ENCODE data around the gene BST1.
A peak's percentile ranks its signal among the peaks of the same experiment; 100 is the strongest.

The BST1 gene, protein sequence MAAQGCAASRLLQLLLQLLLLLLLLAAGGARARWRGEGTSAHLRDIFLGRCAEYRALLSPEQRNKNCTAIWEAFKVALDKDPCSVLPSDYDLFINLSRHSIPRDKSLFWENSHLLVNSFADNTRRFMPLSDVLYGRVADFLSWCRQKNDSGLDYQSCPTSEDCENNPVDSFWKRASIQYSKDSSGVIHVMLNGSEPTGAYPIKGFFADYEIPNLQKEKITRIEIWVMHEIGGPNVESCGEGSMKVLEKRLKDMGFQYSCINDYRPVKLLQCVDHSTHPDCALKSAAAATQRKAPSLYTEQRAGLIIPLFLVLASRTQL

DNA sequence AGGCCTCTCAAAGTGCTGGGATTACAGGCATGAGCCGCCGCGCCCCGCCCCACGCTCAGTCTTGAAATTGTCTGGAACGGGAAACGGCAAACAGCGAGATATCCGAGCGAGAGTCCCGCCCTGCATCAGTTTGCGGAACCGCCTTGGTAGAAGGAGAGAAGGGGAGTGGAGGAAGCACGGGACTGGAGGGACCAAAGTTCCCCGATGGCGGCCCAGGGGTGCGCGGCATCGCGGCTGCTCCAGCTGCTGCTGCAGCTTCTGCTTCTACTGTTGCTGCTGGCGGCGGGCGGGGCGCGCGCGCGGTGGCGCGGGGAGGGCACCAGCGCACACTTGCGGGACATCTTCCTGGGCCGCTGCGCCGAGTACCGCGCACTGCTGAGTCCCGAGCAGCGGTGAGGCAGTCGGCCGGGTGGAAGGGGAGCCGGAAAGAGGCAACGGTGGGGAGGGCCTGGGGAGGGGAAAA lies at the start of gene BST1:
Gene BST1 (plus strand): TSS at position 125 of the 463 bp plus-strand sequence. CDS start 80 bp downstream, at position 205.
- no peak for DNase-seq (ENCODE audit: low read depth in 2 of 2, low spot score in 1 of 2)

DNA sequence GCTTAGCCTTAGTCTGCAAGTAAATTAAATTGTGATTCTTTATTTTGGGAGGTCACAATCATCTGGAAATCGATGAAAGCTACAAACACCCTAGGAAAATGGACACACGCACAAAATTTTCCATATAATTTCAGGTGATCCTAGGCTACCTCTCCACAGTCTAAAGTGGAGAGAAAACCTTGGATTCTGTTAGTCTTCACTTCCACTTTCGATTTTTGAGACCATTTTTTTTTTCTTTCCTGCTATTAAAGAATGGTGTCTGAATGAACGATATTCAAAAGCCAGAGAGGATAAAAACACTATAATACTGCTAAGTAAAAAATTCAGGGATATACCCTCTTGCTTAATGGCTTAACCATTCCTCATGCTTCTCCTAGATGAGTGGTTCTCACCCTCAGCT lies 49.4 kb upstream of the BST1 start:
- DNase-seq (ENCODE audit: low read depth in 2 of 2, low spot score in 1 of 2) = no peak

DNA sequence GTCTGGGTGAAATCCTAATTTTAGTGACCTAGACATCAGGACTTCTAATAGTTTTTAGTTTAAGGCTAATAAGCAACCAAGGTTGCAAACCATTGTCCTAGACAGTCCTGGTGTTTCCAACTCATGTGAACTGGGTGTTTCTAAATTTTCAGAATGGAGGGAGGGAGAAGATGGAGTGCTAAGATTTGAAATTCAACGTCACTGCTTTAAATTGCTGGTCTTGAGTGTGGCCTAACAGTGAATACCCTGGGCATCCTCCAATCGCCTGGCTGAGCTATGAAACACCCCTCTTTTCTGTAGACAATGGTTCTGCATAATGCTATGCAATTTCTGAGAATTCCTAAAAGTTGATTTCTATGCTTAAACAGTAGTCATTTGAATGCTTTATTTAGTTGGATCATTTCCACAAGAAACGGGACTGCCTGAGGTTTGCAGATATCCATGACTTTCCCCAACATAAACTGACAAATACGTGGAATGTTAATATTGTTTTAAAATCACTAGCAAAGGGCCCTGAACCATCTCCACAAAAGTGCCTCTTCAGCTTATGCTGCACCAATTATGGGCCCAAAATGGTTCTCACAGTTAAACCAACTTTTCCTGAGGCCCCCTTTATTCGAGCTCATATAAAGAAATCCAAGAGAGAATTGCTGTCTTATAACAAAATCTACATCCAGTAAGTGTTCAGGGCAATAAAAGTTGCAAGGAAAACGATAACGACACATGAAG lies 48.8 kb upstream of the BST1 start:
- DNase-seq (ENCODE audit: low read depth in 2 of 2, low spot score in 1 of 2) = no peak

GRCh38 chr4:15654593-15655222 lies 48.2 kb upstream of the BST1 start:
- DNase-seq (ENCODE audit: low read depth in 2 of 2, low spot score in 1 of 2) = peak; percentile 2 to 5

- peak; percentile 45 to 55 for DNase-seq (ENCODE audit: low read depth in 2 of 2, low spot score in 1 of 2)
Observed at GRCh38 chr4:15655223-15656037, 47.4 kb upstream of the BST1 start, which contains the start of gene FBXL5. Gene FBXL5 (minus strand): TSS chr4:15655357. CDS start chr4:15655287, 70 bp downstream.

- no peak for DNase-seq (ENCODE audit: low read depth in 2 of 2, low spot score in 1 of 2)
Observed at GRCh38 chr4:15656038-15656470, 46.8 kb upstream of the BST1 start.

- DNase-seq (ENCODE audit: low read depth in 2 of 2, low spot score in 1 of 2) = no peak
Observed at GRCh38 chr4:15657366-15657765, 45.5 kb upstream of the BST1 start.

DNA sequence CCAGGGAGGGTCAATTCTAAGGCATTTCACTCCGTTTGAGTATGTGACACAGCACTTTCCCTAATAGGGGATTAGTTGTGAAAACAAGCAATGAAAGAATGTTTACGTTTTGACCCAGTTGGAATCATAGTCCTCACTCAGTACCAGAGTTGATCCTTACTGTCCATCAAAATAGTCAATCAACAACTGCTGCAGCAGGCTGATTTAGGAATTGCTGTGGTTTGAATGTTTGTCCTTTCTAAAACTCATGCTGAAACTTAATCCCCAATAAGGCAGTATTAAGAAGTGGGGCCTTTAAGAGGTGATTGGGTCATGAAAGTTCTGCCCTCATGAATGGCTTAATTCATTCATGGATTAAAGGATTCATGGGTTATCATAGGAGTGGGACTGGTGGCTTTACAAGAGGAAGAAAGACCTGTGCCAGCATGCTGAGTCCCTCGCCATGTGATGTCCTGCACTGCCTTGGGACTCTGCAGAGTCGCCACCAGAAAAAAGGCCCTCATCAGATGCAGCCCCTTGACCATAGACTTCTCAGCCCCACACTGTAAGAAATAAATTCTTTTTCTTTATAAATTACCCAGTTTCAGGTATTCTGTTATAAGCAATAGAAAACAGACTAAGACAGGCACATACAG lies 44.6 kb upstream of the BST1 start:
- no peak for DNase-seq (ENCODE audit: low read depth in 2 of 2, low spot score in 1 of 2)

- DNase-seq (ENCODE audit: low read depth in 2 of 2, low spot score in 1 of 2) = no peak
Observed at GRCh38 chr4:15658781-15659180, 44.1 kb upstream of the BST1 start.

GRCh38 chr4:15659768-15660570 lies 42.9 kb upstream of the BST1 start:
- DNase-seq (ENCODE audit: low read depth in 2 of 2, low spot score in 1 of 2) = no peak

DNA sequence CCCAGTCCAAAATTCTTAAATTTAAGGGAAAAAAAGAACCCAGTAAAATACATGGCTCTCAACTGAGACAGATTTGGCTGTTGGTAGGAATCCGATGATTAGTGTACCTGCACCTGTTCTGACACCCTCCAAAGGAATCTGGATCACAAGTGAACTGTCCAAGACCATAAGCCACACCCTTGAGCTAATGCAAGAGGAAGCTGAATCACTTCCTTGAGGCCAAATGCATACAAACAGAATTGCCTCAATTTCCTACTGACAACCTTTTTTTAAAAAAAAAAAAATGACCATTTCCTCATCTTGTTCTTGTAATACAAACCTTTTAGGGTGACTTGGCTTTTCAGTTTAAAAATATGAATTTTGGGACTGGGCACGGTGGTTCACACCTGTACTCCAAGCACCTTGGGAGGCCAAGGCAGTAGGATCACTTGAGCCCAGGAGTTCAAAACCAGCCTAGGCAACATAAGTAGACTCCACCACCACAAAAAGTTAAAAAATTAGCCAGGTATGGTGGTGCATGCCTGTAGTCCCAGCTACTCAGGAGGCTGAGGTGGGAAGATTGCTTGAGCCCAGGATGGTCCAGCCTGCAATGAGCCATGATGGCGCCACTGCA lies 37.0 kb upstream of the BST1 start:
- DNase-seq (ENCODE audit: low read depth in 2 of 2, low spot score in 1 of 2) = no peak

GRCh38 chr4:15667006-15667405 lies 35.9 kb upstream of the BST1 start:
- DNase-seq (ENCODE audit: low read depth in 2 of 2, low spot score in 1 of 2) = no peak

- no peak for DNase-seq (ENCODE audit: low read depth in 2 of 2, low spot score in 1 of 2)
Observed at GRCh38 chr4:15668566-15669435, 34.1 kb upstream of the BST1 start.

- DNase-seq (ENCODE audit: low read depth in 2 of 2, low spot score in 1 of 2) = no peak
Observed at GRCh38 chr4:15670576-15670975, 32.3 kb upstream of the BST1 start.

DNA sequence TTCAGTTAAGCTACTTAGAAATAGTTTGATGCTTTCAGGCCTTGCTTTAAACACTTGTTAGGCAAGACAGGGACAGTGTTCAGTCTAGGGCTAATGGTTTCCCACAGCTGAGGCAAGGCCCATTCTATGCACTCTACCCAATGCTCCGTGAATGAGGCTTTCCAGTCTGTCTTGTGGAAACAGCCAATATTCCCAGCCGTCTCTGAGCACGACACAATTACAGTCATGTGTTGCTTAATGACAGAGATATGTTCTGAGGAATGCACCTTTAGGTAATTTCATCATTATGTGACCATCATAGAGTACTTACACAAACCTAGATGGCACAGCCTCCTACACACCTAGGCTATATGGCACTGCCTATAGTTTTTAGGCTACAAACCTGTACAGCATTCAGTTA lies 30.8 kb upstream of the BST1 start:
- no peak for DNase-seq (ENCODE audit: low read depth in 2 of 2, low spot score in 1 of 2)

- no peak for DNase-seq (ENCODE audit: low read depth in 2 of 2, low spot score in 1 of 2)
Observed at GRCh38 chr4:15673337-15673736, 29.5 kb upstream of the BST1 start.

- no peak for DNase-seq (ENCODE audit: low read depth in 2 of 2, low spot score in 1 of 2)
Observed at GRCh38 chr4:15674046-15674445, 28.8 kb upstream of the BST1 start.

- DNase-seq (ENCODE audit: low read depth in 2 of 2, low spot score in 1 of 2) = no peak
Observed at GRCh38 chr4:15674926-15675325, 27.9 kb upstream of the BST1 start.

Data from stimulated activated CD8-positive, alpha-beta memory T cell treated with anti-CD3 and anti-CD28 coated beads, Interleukin-4, amount 100 ng/mL, for 1 hour (primary cell).